Measurements from ENCODE around the gene CPA4. TPM values are rescaled to one million over a fixed set of nuclear protein-coding genes. Genes with fewer than 3 reads are reported as not detected.

CPA4 gene
- total and polyA plus RNA-seq, 2 experiments from 2014 or later: 1.1 to 3.3 TPM

GRCh38 chr7:130297628-130298543, 4.9 kb downstream of the CPA4 start:
- TF ChIP-seq EZH2 (IDR thresholded peaks at IDR 0.05; ENCODE audit: borderline replicate concordance) (no peak), EZH2phosphoT487 (IDR thresholded peaks at IDR 0.05; ENCODE audit: low read depth, severe bottlenecking, unreplicated experiment) (no peak), CTCF (IDR thresholded peaks at IDR 0.05; ENCODE audit: poor library complexity) (no peak)
- no peaks in the 10 kb centered on the region for H3K4me1 ChIP-seq (ENCODE audit: insufficient read depth)
- WGBS (ENCODE audit: low lambda C conversion rate, missing lambda C conversion rate): 80% methylated on average over 20 of the region's 20 CpGs
- H3K4me3 ChIP-seq: no peak overlapping the region
- H3K9me3 ChIP-seq (ENCODE audit: low read depth): no peaks in the 10 kb centered on the region
- H3K36me3 ChIP-seq (replicated peaks; ENCODE audit: insufficient read depth, low read depth): no peaks in the 10 kb centered on the region
- H3K9me2 ChIP-seq (replicated peaks; ENCODE audit: insufficient read depth): no peaks in the 10 kb centered on the region
- no peak for DNase-seq (ENCODE audit: low spot score)
- H3K79me2 ChIP-seq: no peaks in the 10 kb centered on the region
- no peaks in the 10 kb centered on the region for H4K20me1 ChIP-seq (ENCODE audit: insufficient read depth, poor library complexity, severe bottlenecking)
- peak overlapping the region; percentile 4 for H3K27ac ChIP-seq
- H3K27me3 ChIP-seq: no peaks in the 10 kb centered on the region
- no peak overlapping the region for H2AFZ ChIP-seq
- H3K4me2 ChIP-seq: no peak overlapping the region

GRCh38 chr7:130298544-130299326, 5.8 kb downstream of the CPA4 start:
- 84% methylated on average over 5 of the region's 5 CpGs for WGBS (ENCODE audit: low lambda C conversion rate, missing lambda C conversion rate)
- no peak for TF ChIP-seq EZH2 (IDR thresholded peaks at IDR 0.05; ENCODE audit: borderline replicate concordance)
- TF ChIP-seq EZH2phosphoT487 (IDR thresholded peaks at IDR 0.05; ENCODE audit: low read depth, severe bottlenecking, unreplicated experiment): no peak
- TF ChIP-seq CTCF (IDR thresholded peaks at IDR 0.05; ENCODE audit: poor library complexity): no peak
- Histone ChIP-seq H3K27ac (peak overlapping the region; percentile 4), H3K36me3 (replicated peaks; ENCODE audit: insufficient read depth, low read depth) (no peaks in the 10 kb centered on the region), H2AFZ (no peak overlapping the region), H3K9me2 (replicated peaks; ENCODE audit: insufficient read depth) (no peaks in the 10 kb centered on the region), H3K79me2 (no peaks in the 10 kb centered on the region), H3K4me2 (no peak overlapping the region), H3K27me3 (no peaks in the 10 kb centered on the region), H3K4me1 (ENCODE audit: insufficient read depth) (no peaks in the 10 kb centered on the region), H4K20me1 (ENCODE audit: insufficient read depth, poor library complexity, severe bottlenecking) (no peaks in the 10 kb centered on the region), H3K9me3 (ENCODE audit: low read depth) (no peaks in the 10 kb centered on the region), H3K4me3 (no peak overlapping the region)
- no peak for DNase-seq (ENCODE audit: low spot score)

GRCh38 chr7:130299866-130300265, 6.9 kb downstream of the CPA4 start:
- no peaks in the 10 kb centered on the region for H4K20me1 ChIP-seq (ENCODE audit: insufficient read depth, poor library complexity, severe bottlenecking)
- no peak for DNase-seq (ENCODE audit: low spot score)
- no peaks in the 10 kb centered on the region for H3K4me1 ChIP-seq (ENCODE audit: insufficient read depth)
- no peaks in the 10 kb centered on the region for H3K36me3 ChIP-seq (replicated peaks; ENCODE audit: insufficient read depth, low read depth)
- 80% methylated on average over 7 of the region's 7 CpGs for WGBS (ENCODE audit: low lambda C conversion rate, missing lambda C conversion rate)
- H3K9me3 ChIP-seq (ENCODE audit: low read depth): no peaks in the 10 kb centered on the region
- TF ChIP-seq EZH2phosphoT487 (IDR thresholded peaks at IDR 0.05; ENCODE audit: low read depth, severe bottlenecking, unreplicated experiment) (no peak), CTCF (IDR thresholded peaks at IDR 0.05; ENCODE audit: poor library complexity) (no peak), EZH2 (IDR thresholded peaks at IDR 0.05; ENCODE audit: borderline replicate concordance) (no peak)
- no peaks in the 10 kb centered on the region for H3K79me2 ChIP-seq
- H3K4me2 ChIP-seq: no peak overlapping the region
- no peaks in the 10 kb centered on the region for H3K27me3 ChIP-seq
- H3K27ac ChIP-seq: no peak overlapping the region
- no peaks in the 10 kb centered on the region for H3K9me2 ChIP-seq (replicated peaks; ENCODE audit: insufficient read depth)
- no peak overlapping the region for H2AFZ ChIP-seq
- H3K4me3 ChIP-seq: no peak overlapping the region

All from hepatocyte (in vitro differentiated cells).